ENCODE measurements around the gene SEPSECS.

The SEPSECS gene

DNA sequence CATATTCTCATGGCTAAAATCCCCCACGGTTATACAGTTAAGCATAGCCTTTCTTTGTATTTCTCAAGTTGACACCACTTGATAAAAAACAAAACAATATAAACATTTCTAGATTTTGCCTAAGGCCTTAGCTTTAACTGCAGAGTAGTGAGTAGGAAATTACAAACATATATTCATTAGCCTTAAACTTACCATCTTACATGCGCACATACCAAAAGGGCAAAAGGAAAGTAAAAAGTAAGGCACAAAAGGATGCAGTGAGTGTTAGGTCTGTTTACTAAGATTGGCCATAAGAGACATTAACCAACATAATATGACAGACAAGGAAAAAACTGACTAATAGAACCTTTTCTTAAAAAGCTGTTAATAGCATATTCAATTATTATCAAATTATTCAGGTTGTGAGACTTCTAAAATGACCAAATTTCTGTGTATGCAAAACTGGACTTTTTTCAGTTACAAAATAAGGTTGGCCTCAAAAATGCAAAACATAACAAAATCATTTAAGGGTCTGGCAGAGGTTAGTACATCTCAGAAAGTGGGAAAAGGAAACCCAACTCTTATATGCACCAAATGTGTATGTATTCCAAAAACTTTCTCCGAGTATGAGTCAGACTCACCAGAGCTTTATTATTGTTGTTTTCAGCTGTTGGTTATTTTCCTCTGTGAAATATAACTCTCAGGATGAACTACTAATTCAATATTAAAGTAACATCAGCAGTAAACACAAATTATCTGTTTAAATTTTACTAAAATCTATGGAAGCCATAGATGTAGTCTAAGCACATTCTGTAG, 39.9 kb downstream of the SEPSECS start:
- peaks cover 11 to 15% of the 10 kb centered on the region in 2 donors for H3K36me3 ChIP-seq (ENCODE audit: control insufficient read depth in 1 of 2, insufficient read depth in 2 of 2, low read length in 2 of 2)

DNA sequence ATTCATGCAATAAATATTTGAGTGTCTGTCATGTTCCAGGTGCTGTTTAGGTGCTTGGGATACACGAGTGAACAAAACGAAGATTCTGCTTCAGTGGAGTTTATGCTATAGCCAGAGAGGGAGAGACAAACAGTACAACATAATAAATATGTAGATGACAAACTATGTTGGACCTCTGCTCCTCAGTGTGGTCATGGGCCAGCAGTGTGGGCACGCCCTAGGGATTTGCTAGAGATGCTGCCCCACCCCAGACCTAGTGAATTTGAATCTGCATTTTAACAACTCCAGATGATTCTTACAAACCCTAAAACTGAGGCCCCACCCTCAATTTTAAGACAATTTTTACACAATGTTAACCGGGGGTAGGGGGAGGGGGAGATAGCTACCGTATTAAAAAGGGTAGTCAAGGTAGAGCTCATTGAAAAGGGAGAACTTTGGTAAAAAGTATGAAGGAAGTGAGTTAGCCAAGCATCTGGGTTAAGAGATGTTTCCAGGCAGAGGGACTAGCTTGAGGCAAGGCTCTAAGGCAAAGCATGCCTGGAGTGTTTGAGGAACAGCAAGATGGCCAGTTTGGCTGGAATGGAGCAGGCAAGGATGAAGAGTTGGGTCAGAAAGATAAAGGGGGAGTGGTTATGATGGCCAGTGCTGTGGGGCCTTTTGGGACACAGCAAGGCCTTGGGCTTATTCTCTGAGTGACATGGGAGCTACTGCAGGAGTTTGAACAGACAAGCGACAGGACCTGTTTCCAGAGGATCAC, 42.4 kb downstream of the SEPSECS start:
- Histone ChIP-seq H3K9me3 (ENCODE audit: control insufficient read depth in 1 of 2, low read length in 2 of 2) (no peaks in the 10 kb centered on the region), H3K36me3 (ENCODE audit: control insufficient read depth in 1 of 2, insufficient read depth in 2 of 2, low read length in 2 of 2) (peaks cover 1 to 4% of the 10 kb centered on the region in 2 donors), H3K4me1 (ENCODE audit: control insufficient read depth in 1 of 2, insufficient read depth in 2 of 2, low read length in 2 of 2) (peaks cover 0 to 2% of the 10 kb centered on the region in 2 donors), H3K27me3 (ENCODE audit: low read depth, low read length) (no peaks in the 10 kb centered on the region), H3K4me3 (ENCODE audit: low read depth in 1 of 2, low read length in 2 of 2) (no peak overlapping the region), H3K27ac (ENCODE audit: low read length) (no peak overlapping the region)

More for the DNA sequence above, 39.9 kb downstream of the SEPSECS start:
- H3K27me3 ChIP-seq (ENCODE audit: low read depth, low read length): no peaks in the 10 kb centered on the region
- no peak overlapping the region for H3K4me3 ChIP-seq (ENCODE audit: low read depth in 1 of 2, low read length in 2 of 2)
- H3K27ac ChIP-seq (ENCODE audit: low read length): no peak overlapping the region
- H3K4me1 ChIP-seq (ENCODE audit: control insufficient read depth in 1 of 2, insufficient read depth in 2 of 2, low read length in 2 of 2): no peaks in the 10 kb centered on the region
- H3K9me3 ChIP-seq (ENCODE audit: control insufficient read depth in 1 of 2, low read length in 2 of 2): no peaks in the 10 kb centered on the region

GRCh38 chr4:25117274-25117673, 43.0 kb downstream of the SEPSECS start:
- H3K27me3 ChIP-seq (ENCODE audit: low read depth, low read length): no peaks in the 10 kb centered on the region
- no peak overlapping the region for H3K4me3 ChIP-seq (ENCODE audit: low read depth in 1 of 2, low read length in 2 of 2)
- H3K27ac ChIP-seq (ENCODE audit: low read length): no peak overlapping the region
- H3K9me3 ChIP-seq (ENCODE audit: control insufficient read depth in 1 of 2, low read length in 2 of 2): no peaks in the 10 kb centered on the region
- H3K36me3 ChIP-seq (ENCODE audit: control insufficient read depth in 1 of 2, insufficient read depth in 2 of 2, low read length in 2 of 2): peaks cover 0 to 4% of the 10 kb centered on the region in 2 donors
- H3K4me1 ChIP-seq (ENCODE audit: control insufficient read depth in 1 of 2, insufficient read depth in 2 of 2, low read length in 2 of 2): peaks cover 0 to 4% of the 10 kb centered on the region in 2 donors

DNA sequence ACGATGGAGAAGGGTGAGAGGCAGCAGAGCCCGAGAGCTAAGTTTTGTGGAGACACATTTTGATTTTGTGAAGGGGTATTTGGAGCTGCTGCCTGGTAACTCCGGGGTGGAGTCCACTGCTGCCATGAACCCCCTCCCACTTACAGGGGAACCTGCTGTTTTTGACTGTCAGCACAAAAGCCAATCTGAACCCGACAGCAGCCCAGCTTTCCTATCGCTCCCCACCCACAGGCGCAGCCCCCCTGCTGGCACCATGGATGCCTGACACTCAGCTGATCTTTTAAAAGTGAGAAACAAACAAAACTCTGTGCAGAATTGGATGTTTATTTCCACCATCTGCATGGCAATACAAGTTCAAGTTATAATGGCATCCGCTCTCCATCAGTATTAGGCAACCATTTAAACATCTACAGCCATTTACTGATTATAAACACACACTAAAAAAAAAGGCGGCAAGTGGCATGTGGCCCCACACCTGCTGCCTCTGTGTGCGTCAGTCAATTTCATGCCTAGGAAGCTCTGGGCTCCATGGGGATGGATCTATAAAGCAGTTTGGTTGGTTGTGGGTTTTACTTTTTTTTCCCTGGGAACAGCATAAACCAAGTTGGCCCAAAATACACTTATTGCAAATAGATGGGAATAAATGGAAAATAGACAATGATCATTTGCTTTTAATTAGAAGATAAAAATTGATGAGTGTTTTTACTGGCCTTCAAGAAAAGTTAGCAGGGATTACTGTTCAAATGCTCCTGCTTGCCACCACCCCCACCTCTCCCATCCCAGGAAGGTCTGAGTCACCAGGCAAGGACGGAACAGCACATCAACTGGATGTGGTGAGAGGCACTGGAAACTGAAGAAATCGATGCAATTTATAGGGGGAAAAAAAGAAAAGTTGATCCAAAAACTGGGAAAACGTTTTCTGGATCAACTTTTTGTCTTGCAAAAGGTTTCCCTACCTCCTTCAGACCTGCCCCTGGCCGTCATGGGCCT, 46.0 kb downstream of the SEPSECS start:
- no peaks in the 10 kb centered on the region for H3K36me3 ChIP-seq (ENCODE audit: control insufficient read depth in 1 of 2, insufficient read depth in 2 of 2, low read length in 2 of 2)
- H3K27ac ChIP-seq (ENCODE audit: low read length): no peak overlapping the region
- no peaks in the 10 kb centered on the region for H3K9me3 ChIP-seq (ENCODE audit: control insufficient read depth in 1 of 2, low read length in 2 of 2)
- no peak overlapping the region for H3K4me3 ChIP-seq (ENCODE audit: low read depth in 1 of 2, low read length in 2 of 2)
- H3K4me1 ChIP-seq (ENCODE audit: control insufficient read depth in 1 of 2, insufficient read depth in 2 of 2, low read length in 2 of 2): peaks cover 0 to 4% of the 10 kb centered on the region in 2 donors
- no peaks in the 10 kb centered on the region for H3K27me3 ChIP-seq (ENCODE audit: low read depth, low read length)

GRCh38 chr4:25112995-25113380, 47.3 kb downstream of the SEPSECS start:
- H3K27ac ChIP-seq (ENCODE audit: low read length): no peak overlapping the region

DNA sequence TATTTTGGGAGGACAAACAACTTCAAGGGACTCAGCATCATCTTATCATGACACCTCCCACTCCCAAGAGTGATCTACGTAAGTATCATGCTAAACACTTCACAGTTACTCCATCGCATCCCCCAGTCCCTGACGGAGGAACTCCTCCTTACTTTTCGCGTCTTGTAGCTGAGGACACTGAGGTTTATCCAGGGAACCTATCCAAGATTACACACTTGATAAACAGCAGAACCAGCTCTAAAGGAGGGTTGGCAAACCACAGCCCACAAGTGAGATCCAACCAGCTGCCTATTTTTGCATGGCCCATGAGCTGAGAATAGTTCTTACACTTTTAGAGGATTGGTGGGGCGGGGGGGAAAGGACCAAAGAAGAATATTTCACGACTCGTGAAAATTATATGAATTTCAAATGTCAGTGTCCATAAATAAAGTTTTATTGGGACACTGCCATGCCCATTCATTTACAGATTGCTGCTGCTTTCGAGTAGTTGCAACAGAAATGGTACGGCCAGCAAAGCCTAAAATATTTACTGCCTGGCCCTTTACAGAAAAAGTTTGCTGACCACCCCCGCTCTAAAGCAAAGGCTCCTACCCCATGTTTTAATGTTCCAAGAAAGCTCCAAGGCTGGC, 47.8 kb downstream of the SEPSECS start:
- no peaks in the 10 kb centered on the region for H3K9me3 ChIP-seq (ENCODE audit: control insufficient read depth in 1 of 2, low read length in 2 of 2)
- H3K27me3 ChIP-seq (ENCODE audit: low read depth, low read length): no peaks in the 10 kb centered on the region
- no peak overlapping the region for H3K27ac ChIP-seq (ENCODE audit: low read length)
- H3K36me3 ChIP-seq (ENCODE audit: control insufficient read depth in 1 of 2, insufficient read depth in 2 of 2, low read length in 2 of 2): no peaks in the 10 kb centered on the region
- H3K4me3 ChIP-seq (ENCODE audit: low read depth in 1 of 2, low read length in 2 of 2): no peak overlapping the region
- H3K4me1 ChIP-seq (ENCODE audit: control insufficient read depth in 1 of 2, insufficient read depth in 2 of 2, low read length in 2 of 2): peaks cover 0 to 4% of the 10 kb centered on the region in 2 donors

More at GRCh38 chr4:25112995-25113380, 47.3 kb downstream of the SEPSECS start:
- H3K4me1 ChIP-seq (ENCODE audit: control insufficient read depth in 1 of 2, insufficient read depth in 2 of 2, low read length in 2 of 2): peaks cover 0 to 4% of the 10 kb centered on the region in 2 donors
- H3K27me3 ChIP-seq (ENCODE audit: low read depth, low read length): no peaks in the 10 kb centered on the region
- no peak overlapping the region for H3K4me3 ChIP-seq (ENCODE audit: low read depth in 1 of 2, low read length in 2 of 2)
- H3K9me3 ChIP-seq (ENCODE audit: control insufficient read depth in 1 of 2, low read length in 2 of 2): no peaks in the 10 kb centered on the region
- H3K36me3 ChIP-seq (ENCODE audit: control insufficient read depth in 1 of 2, insufficient read depth in 2 of 2, low read length in 2 of 2): no peaks in the 10 kb centered on the region

GRCh38 chr4:25111648-25112196, 48.5 kb downstream of the SEPSECS start:
- H3K36me3 ChIP-seq (ENCODE audit: control insufficient read depth in 1 of 2, insufficient read depth in 2 of 2, low read length in 2 of 2): no peaks in the 10 kb centered on the region
- H3K4me1 ChIP-seq (ENCODE audit: control insufficient read depth in 1 of 2, insufficient read depth in 2 of 2, low read length in 2 of 2): peaks cover 0 to 4% of the 10 kb centered on the region in 2 donors
- no peak overlapping the region for H3K27ac ChIP-seq (ENCODE audit: low read length)
- no peaks in the 10 kb centered on the region for H3K9me3 ChIP-seq (ENCODE audit: control insufficient read depth in 1 of 2, low read length in 2 of 2)
- H3K4me3 ChIP-seq (ENCODE audit: low read depth in 1 of 2, low read length in 2 of 2): no peak overlapping the region
- no peaks in the 10 kb centered on the region for H3K27me3 ChIP-seq (ENCODE audit: low read depth, low read length)

DNA sequence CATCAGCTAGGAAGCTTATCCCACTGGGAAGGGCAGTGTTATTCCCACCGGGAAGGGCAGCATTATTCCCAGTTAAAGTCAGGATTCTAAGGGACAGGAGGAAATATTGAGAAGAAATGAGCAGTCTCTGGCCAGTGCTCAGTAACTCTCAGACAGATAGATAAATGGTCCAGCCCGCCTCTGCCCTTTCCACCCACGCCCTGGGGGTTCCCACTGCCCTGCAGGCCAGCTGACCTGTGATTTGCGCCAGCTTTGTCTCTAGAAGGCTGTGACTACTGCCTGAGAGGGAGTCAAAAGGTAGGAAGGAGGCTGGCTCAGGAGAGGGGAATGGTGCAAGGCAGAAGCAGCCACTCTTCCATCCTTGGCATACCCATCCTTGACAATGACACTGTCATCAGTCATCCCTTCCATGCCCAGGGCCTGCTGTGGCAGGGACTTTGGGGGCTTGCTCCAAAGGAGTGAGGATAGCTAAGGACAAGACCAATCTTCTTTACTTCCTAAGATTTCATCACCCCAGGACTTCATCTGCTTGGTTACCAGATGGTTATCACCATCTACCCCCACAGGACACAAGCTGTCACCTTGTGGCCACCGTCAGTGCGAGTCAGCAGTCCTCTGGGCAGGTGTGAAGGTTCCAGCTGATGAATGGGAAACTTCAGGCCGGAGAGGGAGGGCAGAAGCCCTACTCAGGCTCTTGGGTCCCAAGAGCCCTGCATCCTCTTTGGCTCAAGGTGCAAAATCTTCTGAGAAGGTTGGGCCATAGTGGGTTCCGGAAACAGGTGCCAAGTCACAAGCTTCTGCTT, 49.5 kb downstream of the SEPSECS start:
- Histone ChIP-seq H3K27ac (ENCODE audit: low read length) (no peak overlapping the region), H3K4me3 (ENCODE audit: low read depth in 1 of 2, low read length in 2 of 2) (no peak overlapping the region), H3K36me3 (ENCODE audit: control insufficient read depth in 1 of 2, insufficient read depth in 2 of 2, low read length in 2 of 2) (no peaks in the 10 kb centered on the region), H3K4me1 (ENCODE audit: control insufficient read depth in 1 of 2, insufficient read depth in 2 of 2, low read length in 2 of 2) (peaks cover 0 to 4% of the 10 kb centered on the region in 2 donors), H3K9me3 (ENCODE audit: control insufficient read depth in 1 of 2, low read length in 2 of 2) (no peaks in the 10 kb centered on the region), H3K27me3 (ENCODE audit: low read depth, low read length) (no peaks in the 10 kb centered on the region)

- H3K27me3 ChIP-seq (ENCODE audit: low read depth, low read length): no peaks in the 10 kb centered on the region
- H3K9me3 ChIP-seq (ENCODE audit: control insufficient read depth in 1 of 2, low read length in 2 of 2): no peaks in the 10 kb centered on the region
- no peak overlapping the region for H3K27ac ChIP-seq (ENCODE audit: low read length)
- no peaks in the 10 kb centered on the region for H3K36me3 ChIP-seq (ENCODE audit: control insufficient read depth in 1 of 2, insufficient read depth in 2 of 2, low read length in 2 of 2)
- H3K4me3 ChIP-seq (ENCODE audit: low read depth in 1 of 2, low read length in 2 of 2): no peak overlapping the region
- H3K4me1 ChIP-seq (ENCODE audit: control insufficient read depth in 1 of 2, insufficient read depth in 2 of 2, low read length in 2 of 2): peaks cover 0 to 4% of the 10 kb centered on the region in 2 donors
Measured at GRCh38 chr4:25109511-25109910, 50.7 kb downstream of the SEPSECS start.

DNA sequence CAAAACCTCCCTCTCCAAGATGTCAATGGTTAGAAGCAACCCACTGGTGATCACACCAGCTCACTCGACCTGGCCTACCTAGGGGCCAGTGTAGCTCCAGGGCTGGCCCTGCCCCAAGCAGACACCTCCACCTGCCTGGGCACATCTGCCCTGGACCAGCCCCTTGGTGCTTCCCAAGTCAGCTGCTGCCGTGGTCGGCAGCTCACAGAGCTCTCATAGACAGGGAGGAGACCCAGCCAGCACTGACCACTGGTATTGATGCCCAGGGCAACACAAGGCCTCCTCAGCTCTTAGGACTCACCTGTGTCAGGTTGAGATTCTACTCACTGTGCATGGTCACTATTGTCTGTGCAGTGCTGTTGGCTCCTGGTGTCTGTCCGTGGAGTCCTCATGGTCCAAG, 51.7 kb downstream of the SEPSECS start:
- peaks cover 4 to 8% of the 10 kb centered on the region in 2 donors for H3K4me1 ChIP-seq (ENCODE audit: control insufficient read depth in 1 of 2, insufficient read depth in 2 of 2, low read length in 2 of 2)

More for the DNA sequence above, 51.7 kb downstream of the SEPSECS start:
- Histone ChIP-seq H3K27ac (ENCODE audit: low read length) (no peak overlapping the region), H3K36me3 (ENCODE audit: control insufficient read depth in 1 of 2, insufficient read depth in 2 of 2, low read length in 2 of 2) (no peaks in the 10 kb centered on the region), H3K27me3 (ENCODE audit: low read depth, low read length) (no peaks in the 10 kb centered on the region), H3K9me3 (ENCODE audit: control insufficient read depth in 1 of 2, low read length in 2 of 2) (no peaks in the 10 kb centered on the region), H3K4me3 (ENCODE audit: low read depth in 1 of 2, low read length in 2 of 2) (no peak overlapping the region)

Measured in muscle layer of duodenum (tissue), 2 donors.